ENCODE results near the gene SLC6A17.

Gene SLC6A17

DNA sequence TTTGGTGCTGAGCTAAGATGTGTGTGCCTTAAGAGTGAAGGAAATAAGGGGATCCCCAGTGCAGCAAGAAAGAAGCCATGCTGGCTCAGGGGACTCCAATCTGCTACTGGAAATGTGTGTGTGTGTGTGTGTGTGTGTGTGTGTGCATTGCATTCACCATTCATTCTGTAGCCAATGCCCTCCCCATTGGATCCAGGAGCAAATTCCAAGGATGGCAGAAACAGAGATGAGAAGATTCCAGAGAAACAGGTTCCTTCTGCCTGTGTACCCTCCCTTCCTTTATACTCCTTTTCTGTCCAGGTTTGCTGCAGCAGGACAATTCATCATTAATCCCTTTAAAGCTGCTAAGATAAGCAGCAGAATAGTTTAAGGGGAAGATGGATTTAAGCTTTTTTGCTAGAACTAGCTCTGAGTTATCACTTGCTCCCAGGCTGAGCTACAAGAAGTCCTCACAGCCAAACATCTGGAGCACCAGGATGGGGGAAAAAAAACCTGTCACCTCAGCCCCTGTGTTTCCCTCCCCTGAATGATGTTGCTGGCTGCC is 3.2 kb downstream of the SLC6A17 start:
- no peak for DNase-seq (ENCODE audit: low read depth in 1 of 2, low spot score in 1 of 2)
- peaks cover 27% of the 10 kb centered on the region for H3K27me3 ChIP-seq (ENCODE audit: insufficient read depth, poor library complexity, severe bottlenecking)
- TF ChIP-seq, protein P1, sequence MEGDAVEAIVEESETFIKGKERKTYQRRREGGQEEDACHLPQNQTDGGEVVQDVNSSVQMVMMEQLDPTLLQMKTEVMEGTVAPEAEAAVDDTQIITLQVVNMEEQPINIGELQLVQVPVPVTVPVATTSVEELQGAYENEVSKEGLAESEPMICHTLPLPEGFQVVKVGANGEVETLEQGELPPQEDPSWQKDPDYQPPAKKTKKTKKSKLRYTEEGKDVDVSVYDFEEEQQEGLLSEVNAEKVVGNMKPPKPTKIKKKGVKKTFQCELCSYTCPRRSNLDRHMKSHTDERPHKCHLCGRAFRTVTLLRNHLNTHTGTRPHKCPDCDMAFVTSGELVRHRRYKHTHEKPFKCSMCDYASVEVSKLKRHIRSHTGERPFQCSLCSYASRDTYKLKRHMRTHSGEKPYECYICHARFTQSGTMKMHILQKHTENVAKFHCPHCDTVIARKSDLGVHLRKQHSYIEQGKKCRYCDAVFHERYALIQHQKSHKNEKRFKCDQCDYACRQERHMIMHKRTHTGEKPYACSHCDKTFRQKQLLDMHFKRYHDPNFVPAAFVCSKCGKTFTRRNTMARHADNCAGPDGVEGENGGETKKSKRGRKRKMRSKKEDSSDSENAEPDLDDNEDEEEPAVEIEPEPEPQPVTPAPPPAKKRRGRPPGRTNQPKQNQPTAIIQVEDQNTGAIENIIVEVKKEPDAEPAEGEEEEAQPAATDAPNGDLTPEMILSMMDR (IDR thresholded peaks at IDR 0.05; ENCODE audit: insufficient read depth, low read length): no peak
- TF ChIP-seq, protein P2, sequence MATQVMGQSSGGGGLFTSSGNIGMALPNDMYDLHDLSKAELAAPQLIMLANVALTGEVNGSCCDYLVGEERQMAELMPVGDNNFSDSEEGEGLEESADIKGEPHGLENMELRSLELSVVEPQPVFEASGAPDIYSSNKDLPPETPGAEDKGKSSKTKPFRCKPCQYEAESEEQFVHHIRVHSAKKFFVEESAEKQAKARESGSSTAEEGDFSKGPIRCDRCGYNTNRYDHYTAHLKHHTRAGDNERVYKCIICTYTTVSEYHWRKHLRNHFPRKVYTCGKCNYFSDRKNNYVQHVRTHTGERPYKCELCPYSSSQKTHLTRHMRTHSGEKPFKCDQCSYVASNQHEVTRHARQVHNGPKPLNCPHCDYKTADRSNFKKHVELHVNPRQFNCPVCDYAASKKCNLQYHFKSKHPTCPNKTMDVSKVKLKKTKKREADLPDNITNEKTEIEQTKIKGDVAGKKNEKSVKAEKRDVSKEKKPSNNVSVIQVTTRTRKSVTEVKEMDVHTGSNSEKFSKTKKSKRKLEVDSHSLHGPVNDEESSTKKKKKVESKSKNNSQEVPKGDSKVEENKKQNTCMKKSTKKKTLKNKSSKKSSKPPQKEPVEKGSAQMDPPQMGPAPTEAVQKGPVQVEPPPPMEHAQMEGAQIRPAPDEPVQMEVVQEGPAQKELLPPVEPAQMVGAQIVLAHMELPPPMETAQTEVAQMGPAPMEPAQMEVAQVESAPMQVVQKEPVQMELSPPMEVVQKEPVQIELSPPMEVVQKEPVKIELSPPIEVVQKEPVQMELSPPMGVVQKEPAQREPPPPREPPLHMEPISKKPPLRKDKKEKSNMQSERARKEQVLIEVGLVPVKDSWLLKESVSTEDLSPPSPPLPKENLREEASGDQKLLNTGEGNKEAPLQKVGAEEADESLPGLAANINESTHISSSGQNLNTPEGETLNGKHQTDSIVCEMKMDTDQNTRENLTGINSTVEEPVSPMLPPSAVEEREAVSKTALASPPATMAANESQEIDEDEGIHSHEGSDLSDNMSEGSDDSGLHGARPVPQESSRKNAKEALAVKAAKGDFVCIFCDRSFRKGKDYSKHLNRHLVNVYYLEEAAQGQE (IDR thresholded peaks at IDR 0.05; ENCODE audit: insufficient replicate concordance, low read depth): no peak
- TF ChIP-seq POLR2AphosphoS5 (IDR thresholded peaks at IDR 0.05; ENCODE audit: low read depth): no peak
- no peak for TF ChIP-seq GABPA (IDR thresholded peaks at IDR 0.05; ENCODE audit: low read depth)
- TF ChIP-seq SPI1 (IDR thresholded peaks at IDR 0.05; ENCODE audit: borderline replicate concordance, low read depth): no peak
- no peak overlapping the region for H3K27ac ChIP-seq (replicated peaks)
- no peak overlapping the region for H3K4me3 ChIP-seq (replicated peaks; ENCODE audit: insufficient read depth, low read length)

DNA sequence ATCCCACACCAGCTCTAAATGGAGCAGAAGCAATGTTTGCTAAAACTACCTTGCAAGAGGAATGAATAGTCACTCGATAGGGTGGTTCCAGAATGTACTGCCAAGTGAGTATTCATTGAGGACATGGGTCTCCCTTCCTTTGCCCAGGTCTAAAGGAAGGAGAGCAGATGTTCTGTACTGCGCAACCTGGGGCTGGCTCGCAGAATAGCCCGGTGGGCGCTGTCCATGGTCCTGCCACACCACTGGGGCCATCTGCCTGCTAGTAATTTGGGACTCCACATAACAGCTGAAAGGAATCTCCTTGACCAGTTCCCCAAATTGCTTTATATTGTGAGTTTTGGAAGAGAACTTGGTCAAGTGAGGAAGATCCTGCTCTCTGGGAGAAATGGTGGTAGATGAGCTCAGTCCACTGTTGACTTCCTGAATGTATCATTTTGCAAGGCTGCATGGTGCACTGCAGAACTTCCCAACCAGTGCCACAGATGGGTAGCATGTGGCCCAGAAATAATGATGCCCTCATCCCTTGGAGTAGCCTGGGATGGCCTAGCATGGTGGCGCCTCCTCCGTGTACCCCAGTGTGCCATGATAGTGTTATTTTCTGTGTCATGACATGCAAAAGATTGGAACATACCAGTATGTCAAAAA is 5.7 kb downstream of the SLC6A17 start:
- peaks cover 11% of the 10 kb centered on the region for H3K27me3 ChIP-seq (ENCODE audit: insufficient read depth, poor library complexity, severe bottlenecking)
- H3K4me3 ChIP-seq (replicated peaks; ENCODE audit: insufficient read depth, low read length): no peak overlapping the region
- H3K27ac ChIP-seq (replicated peaks): no peak overlapping the region
- peak; percentile 17 to 50 for DNase-seq (ENCODE audit: low read depth in 1 of 2, low spot score in 1 of 2)
- TF ChIP-seq, protein P2 (IDR thresholded peaks at IDR 0.05; ENCODE audit: insufficient replicate concordance, low read depth): peak; percentile 99
- TF ChIP-seq, protein P1 (IDR thresholded peaks at IDR 0.05; ENCODE audit: insufficient read depth, low read length): no peak
- TF ChIP-seq POLR2AphosphoS5 (IDR thresholded peaks at IDR 0.05; ENCODE audit: low read depth): no peak
- no peak for TF ChIP-seq SPI1 (IDR thresholded peaks at IDR 0.05; ENCODE audit: borderline replicate concordance, low read depth)

DNA sequence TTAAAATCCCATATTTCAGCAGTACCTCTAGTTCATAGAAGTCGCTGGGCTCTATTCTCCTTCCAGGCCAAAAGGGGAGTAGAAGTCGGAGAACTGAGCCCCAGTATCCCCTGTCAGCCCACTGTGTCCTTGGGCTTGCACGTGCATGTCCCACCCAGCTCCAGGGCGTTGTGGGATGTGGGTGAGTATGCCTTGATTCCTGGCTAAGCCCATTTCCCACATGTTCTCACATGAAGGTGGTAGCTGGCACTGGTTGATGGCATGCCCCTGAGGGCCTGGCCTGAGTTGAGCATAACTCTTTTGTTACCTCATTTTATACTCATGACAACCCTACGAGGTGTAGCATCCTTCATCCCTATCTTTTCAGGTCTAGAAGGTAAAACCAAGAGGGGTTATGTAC is 8.0 kb downstream of the SLC6A17 start:
- TF ChIP-seq, protein P1 (IDR thresholded peaks at IDR 0.05; ENCODE audit: insufficient read depth, low read length): no peak
- TF ChIP-seq, protein P2 (IDR thresholded peaks at IDR 0.05; ENCODE audit: insufficient replicate concordance, low read depth): no peak
- no peak for TF ChIP-seq POLR2AphosphoS5 (IDR thresholded peaks at IDR 0.05; ENCODE audit: low read depth)
- TF ChIP-seq SPI1 (IDR thresholded peaks at IDR 0.05; ENCODE audit: borderline replicate concordance, low read depth): no peak
- no peak for TF ChIP-seq GABPA (IDR thresholded peaks at IDR 0.05; ENCODE audit: low read depth)
- Histone ChIP-seq H3K27me3 (ENCODE audit: insufficient read depth, poor library complexity, severe bottlenecking) (peaks cover 3% of the 10 kb centered on the region), H3K4me3 (replicated peaks; ENCODE audit: insufficient read depth, low read length) (no peak overlapping the region), H3K27ac (replicated peaks) (no peak overlapping the region)
- DNase-seq (ENCODE audit: low read depth in 1 of 2, low spot score in 1 of 2): no peak
